H7 (cell line): ENCODE results near the gene ZNF620. TPM values are rescaled to one million over a fixed set of nuclear protein-coding genes. Genes with fewer than 3 reads are reported as not detected.

Experiments
- DNase-seq: peaks from one replicate; pipeline ENCODE4 v3.0.0; 2012
- H3K27me3 ChIP-seq: 2 replicates; pipeline ENCODE4 v1.6.0; 2011; ENCODE audit warnings: mild to moderate bottlenecking, low read length; ENCODE audit not compliant: control insufficient read depth, insufficient read depth
- H3K36me3 ChIP-seq: replicated peaks from 2 replicates; pipeline ENCODE4 v1.5.1; 2011; ENCODE audit warnings: low read length; ENCODE audit not compliant: control insufficient read depth, insufficient read depth
- H3K4me3 ChIP-seq: 2 replicates; pipeline ENCODE4 v1.5.1; 2011; ENCODE audit warnings: low read depth, mild to moderate bottlenecking, control low read depth, low read length, moderate library complexity; ENCODE audit not compliant: insufficient read depth
- total RNA-seq: library from RNA; depleted of rRNA; stranded (reverse); fragments of >200 nt; shearing (Covaris generic); gene quantifications from 2 replicates; pipeline ENCODE4 v1.2.3, GENCODE V29; 2014

The ZNF620 gene
- total RNA-seq, 1 experiment from 2014 or later = 5.6 TPM

DNA sequence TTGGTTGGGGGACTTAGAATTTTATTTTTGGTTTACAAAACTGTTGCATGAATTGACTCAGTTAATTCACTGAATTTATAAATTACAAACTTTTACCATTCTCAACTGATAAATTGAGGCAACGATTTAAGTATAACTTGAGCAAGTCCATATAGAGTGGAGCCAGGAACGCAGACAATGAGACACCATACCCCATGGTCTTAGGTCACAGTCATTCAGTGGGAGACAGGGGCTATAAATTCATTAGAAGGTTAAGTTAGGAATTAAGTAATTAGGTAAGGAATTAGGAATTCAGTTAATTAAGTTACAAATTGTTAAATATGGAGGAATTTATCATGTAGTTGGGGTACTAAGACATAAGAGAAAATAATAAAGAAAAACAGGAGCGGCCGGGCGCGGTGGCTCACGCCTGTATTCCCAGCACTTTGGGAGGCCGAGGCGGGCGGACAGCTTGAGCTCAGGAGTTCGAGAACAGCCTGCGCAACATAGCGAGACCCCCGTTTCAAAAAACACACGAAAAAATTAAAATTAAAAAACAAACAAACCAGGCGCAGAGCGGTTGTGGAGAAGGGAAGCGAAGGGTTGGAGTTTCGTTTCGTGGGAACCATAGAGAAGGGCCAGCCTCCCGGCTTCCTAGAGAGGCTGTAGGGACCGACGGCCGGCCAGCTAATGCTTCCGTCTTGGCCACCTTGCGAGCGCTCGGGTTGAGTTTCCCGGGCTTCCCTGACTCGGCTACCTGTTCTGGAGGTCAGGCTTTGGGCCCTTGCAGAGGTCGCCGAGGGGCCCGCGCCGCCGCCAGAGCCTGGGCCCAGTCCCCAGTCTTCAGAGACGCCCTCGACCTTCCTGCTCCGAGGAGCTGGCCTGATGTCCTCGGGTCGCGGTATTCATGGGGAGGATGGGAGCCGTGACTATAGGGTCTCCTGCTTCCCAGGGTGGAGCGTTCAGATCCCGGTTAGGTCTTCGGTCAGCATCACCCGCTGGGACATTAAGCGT lies 29.1 kb upstream of the ZNF620 start, which contains the start of gene ZNF619:
TSS of gene ZNF619 (plus strand) at position 645 of the 993 bp plus-strand sequence. CDS start 858 bp downstream, outside the sequence.
- peak; percentile 83 for DNase-seq
- H3K36me3 ChIP-seq = no peaks in the 10 kb centered on the region
- H3K4me3 ChIP-seq = peak within 1 kb of the TSS; percentile 58
- no peaks in the 10 kb centered on the region for H3K27me3 ChIP-seq

DNA sequence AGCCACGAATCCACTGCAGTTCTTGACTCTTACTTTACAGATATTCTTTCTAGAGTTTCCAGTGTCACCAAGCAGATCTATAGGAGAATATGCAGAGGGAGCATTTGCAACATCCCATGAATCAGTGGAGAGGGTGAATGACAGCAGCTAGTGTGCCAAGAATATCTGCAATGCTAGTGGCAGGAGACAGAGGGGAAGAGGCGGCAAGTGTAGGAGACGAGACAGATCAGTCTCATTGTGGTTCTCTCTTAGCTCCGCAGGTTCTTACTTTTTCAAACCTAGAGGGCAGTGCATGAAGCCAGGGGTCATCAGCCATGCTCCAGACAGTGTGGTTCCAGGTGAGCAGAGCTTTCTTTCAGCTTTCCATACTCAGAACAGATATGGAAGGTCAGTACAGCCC lies 28.2 kb upstream of the ZNF620 start:
- peak overlapping the region; percentile 58 for H3K4me3 ChIP-seq
- H3K36me3 ChIP-seq = no peaks in the 10 kb centered on the region
- H3K27me3 ChIP-seq = no peaks in the 10 kb centered on the region
- peak; percentile 42 for DNase-seq

DNA sequence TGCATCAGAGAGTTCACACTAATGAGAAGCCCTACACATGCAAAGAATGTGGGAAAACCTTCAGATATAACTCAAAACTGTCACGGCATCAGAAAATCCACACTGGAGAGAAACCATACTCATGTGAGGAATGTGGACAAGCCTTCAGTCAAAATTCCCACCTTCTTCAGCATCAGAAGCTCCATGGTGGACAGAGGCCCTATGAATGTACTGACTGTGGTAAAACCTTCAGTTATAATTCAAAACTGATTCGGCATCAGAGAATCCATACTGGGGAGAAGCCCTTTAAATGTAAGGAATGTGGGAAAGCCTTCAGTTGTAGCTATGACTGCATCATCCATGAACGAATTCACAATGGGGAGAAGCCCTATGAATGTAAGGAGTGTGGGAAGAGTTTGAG lies 18.7 kb upstream of the ZNF620 start:
- Histone ChIP-seq H3K27me3 (no peaks in the 10 kb centered on the region), H3K4me3 (no peak overlapping the region)
- no peak for DNase-seq

DNA sequence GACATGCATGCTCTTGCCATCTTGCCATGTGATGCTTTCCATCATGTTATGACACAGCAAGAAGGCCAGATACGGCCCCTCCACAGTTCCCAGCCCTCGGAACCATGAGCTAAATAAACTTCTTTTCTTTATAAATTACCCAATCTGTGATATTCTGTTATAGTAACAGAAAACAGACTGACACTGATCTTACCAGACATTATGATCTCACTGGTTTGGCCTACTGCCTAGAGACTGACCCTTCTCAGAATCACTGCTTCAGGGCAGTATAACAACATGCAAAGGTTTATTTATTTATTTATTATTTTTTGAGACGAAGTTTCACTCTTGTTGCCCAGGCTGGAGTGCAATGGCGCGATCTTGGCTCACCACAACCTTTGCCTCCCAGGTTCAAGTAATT lies 14.9 kb upstream of the ZNF620 start:
- no peaks in the 10 kb centered on the region for H3K36me3 ChIP-seq
- no peak for DNase-seq
- H3K27me3 ChIP-seq = no peaks in the 10 kb centered on the region
- no peak overlapping the region for H3K4me3 ChIP-seq

More for the DNA sequence above, 18.7 kb upstream of the ZNF620 start:
- no peaks in the 10 kb centered on the region for H3K36me3 ChIP-seq

DNA sequence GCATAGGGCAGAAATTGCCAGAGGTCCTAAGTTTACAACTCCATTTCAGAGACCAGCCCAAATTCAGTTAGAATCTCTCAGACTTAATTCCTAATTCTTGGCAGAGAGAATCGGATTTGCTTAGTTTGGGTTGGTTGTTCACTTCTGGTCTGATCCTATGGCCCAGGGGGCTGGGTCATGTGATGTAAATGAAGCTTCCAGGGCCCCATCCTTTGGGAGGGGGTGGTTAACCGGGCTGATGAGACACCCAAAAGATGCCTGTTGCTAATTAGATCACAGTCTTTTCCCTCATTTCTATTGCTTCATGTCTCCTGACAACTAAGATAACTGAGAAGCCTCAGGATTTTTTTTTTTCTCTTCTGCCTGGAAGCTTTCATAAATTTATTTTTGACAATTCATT lies 11.1 kb upstream of the ZNF620 start:
- Histone ChIP-seq H3K27me3 (no peaks in the 10 kb centered on the region), H3K4me3 (no peak overlapping the region), H3K36me3 (no peaks in the 10 kb centered on the region)
- DNase-seq = peak; percentile 52

DNA sequence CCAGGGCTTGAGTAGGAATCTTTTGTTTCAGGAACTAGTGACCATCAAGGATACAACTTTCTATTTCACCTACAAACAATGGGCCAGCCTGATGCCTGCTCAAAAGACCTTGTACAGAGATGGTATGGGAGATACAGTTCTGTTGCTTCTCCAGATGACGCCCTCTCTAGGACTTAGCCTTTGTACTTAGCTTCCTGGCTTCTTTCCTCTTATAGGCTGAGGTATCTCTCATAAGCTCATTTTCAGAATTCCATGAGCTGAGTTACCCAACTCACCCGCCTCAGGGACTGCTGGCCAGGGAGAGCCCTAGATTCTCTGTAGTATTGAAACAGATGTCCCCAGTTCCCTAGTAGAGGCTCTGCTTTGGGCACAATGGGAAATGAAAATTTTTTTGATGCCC lies 8.6 kb upstream of the ZNF620 start:
- Histone ChIP-seq H3K36me3 (no peaks in the 10 kb centered on the region), H3K4me3 (no peak overlapping the region), H3K27me3 (no peaks in the 10 kb centered on the region)
- no peak for DNase-seq

DNA sequence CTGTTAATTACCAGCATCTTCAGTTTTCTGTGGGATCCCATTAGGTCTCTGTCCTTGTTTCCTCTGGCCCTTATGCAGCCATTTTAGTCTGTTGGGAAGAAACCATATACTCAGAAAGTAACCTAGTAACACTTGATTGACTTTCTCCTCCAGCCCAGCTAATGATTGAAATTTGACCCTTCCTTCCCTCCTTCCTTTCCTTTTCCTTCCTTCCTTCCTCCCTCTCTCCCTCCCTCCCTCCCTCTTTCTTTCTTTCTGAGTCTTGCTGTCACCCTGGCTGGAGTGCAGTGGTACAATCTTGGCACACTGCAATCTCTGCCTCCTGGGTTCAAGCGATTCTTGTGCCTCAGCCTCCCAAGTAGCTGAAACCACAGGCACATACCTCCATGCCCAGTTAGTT lies 5.9 kb upstream of the ZNF620 start:
- no peak for DNase-seq
- no peaks in the 10 kb centered on the region for H3K36me3 ChIP-seq
- no peak overlapping the region for H3K4me3 ChIP-seq
- no peaks in the 10 kb centered on the region for H3K27me3 ChIP-seq

DNA sequence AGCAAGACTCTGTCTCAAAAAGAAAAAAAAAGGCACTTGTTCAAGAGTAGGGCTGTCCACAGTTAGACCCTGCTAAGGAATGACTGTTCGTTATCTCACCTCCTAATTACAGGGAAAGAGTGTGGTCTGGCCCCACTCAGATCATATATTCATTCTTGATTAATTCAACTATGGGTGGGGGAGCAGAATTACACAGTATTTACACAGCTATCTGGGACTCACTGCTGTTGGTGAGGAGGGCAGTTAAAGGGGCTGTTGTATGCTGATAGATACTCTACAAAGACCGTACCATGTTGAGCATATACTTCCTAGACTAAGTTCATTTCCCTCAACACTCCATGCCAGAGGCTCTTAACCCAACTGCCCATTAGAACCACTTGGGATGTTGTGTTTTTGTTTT lies 3.8 kb upstream of the ZNF620 start:
- no peaks in the 10 kb centered on the region for H3K27me3 ChIP-seq
- no peak for DNase-seq
- no peaks in the 10 kb centered on the region for H3K36me3 ChIP-seq
- no peak overlapping the region for H3K4me3 ChIP-seq

DNA sequence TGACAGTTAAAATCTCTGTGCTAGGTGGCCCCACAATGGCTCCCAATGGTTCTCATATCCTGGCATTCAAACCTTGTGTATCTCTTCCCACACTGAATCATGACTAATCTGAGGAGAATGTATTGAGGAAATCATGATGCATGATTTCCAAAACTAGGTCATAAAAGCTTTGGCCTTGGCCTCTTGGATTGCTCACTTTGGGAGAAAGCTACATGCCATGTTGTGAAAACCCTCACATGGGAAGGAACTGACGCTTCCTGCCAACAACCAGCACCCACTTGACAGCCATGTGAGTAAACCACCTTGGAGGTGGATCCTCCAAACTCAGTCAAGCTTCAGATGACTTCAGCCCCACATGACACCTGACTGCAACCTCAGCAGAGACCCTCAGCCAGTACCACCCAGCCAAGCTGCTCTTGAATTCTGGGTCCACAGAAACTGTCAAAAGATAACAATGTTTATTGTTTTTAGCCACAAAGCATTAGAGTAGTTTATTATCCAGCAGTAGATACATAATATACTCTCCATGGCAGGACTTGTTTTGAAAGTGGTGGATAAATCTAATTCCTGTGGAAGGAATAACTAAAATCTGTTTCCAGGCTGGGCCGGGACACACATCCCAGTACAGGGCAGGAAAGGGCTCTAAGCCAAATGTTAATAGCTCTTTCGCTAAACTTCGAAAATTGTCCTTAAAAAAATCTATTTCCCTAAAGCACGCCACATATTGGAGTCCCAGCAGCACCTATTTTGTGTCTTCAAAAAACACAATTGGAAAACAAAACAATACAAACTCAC lies 1.0 kb upstream of the ZNF620 start:
- Histone ChIP-seq H3K4me3 (no peak overlapping the region), H3K27me3 (no peaks in the 10 kb centered on the region), H3K36me3 (no peaks in the 10 kb centered on the region; the same call in 1 of the 2 replicates)
- DNase-seq = no peak

DNA sequence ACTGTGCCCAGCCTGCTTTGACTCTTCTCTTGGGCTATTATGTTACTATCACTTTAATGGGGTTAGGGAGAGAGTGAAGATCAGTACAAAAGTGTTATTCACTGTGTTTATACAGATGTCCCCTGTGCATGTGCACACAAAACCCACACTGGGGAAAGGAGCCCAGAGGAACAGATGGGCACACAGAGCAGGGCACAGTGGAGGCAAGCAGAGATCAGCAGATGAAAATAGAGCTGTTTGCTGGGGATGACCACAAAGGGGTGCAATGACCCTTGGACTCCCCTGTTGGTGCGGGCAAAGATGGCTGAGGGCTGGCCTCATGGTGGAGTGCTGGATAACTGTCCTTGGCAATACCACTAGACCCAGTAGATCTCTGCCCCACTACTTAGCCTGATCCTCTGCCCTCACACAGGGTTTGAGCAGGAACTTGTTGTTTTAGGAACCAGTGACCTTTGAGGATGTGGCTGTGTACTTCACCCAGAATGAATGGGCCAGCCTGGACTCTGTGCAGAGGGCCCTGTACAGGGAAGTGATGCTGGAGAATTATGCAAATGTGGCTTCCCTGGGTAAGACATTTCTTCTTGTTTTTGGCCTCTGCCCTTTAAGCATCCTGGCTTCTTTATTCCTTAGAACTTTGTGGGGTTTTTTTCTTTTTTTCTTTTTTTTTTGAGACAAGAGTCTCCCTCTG lies 5.3 kb downstream of the ZNF620 start:
- H3K4me3 ChIP-seq = no peak overlapping the region
- peaks cover 11% of the 10 kb centered on the region for H3K36me3 ChIP-seq
- DNase-seq = no peak
- no peaks in the 10 kb centered on the region for H3K27me3 ChIP-seq

DNA sequence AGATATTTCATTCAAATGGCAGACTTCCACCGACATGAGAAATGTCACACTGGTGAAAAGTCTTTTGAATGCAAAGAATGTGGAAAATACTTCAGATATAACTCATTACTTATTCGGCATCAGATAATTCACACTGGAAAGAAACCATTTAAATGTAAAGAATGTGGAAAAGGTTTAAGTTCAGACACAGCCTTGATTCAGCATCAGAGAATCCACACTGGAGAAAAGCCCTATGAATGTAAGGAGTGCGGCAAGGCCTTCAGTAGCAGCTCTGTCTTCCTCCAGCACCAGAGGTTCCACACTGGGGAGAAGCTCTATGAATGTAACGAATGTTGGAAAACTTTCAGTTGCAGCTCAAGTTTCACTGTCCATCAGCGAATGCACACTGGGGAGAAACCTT lies 10.4 kb downstream of the ZNF620 start:
- Histone ChIP-seq H3K27me3 (no peaks in the 10 kb centered on the region), H3K36me3 (peaks cover 11% of the 10 kb centered on the region), H3K4me3 (no peak overlapping the region)
- no peak for DNase-seq

DNA sequence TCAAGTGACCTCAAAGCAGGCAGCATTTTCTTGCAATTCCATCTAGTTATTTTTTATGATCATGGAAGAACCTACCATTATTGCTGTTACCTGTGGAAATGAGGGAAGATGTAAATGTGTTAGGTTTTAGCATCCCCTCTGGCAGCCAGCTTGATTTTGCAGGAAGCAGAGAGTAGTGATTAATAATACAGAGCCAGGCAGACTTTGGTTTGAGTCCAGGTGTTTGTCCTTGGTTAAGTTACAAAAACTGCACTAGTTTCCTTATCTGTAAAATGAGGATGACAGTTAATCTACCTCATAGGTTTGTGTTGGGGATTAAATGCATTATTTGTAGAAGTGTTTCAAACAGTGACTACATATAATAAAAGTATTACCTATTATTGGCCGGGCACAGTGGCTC lies 12.2 kb downstream of the ZNF620 start:
- H3K27me3 ChIP-seq = no peaks in the 10 kb centered on the region
- no peak overlapping the region for H3K4me3 ChIP-seq
- H3K36me3 ChIP-seq = peaks cover 4% of the 10 kb centered on the region
- DNase-seq = no peak

DNA sequence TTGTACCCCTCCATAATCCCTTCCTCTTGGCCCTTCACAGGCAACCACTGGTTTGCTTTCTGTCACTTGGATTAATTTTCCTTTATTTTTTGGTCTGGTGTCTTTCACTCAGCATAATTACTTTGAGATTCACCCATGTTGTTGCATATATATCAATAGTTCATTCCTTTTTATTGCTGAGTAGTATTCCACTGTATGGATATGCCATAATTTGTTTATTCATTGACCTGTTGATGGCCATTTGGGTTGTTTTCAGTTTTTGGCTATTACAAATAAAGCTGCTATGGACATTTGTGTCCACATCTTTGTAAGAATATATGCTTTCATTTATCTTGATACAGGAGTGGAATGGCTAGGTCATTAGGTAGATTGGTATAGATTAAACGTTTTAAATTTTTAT lies 13.0 kb downstream of the ZNF620 start:
- DNase-seq = no peak
- peaks cover 4% of the 10 kb centered on the region for H3K36me3 ChIP-seq

DNA sequence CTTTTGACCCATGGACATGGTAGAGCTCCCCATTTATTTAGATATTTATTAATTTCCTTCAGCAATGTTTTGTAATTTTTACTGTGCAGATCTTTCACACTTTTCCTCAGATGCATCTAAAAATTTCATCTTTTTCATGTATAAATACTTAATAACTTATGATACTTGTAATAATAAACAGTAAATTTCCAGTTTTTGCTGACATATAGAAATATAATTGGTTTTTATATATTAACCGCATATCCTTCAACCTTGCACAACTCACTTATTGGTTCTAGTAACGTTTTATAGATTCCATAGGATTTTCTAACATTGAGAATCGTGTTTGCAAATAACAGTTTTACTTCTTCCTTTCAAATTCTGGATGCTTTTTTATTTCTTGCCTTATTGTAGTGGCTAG lies 15.4 kb downstream of the ZNF620 start:
- DNase-seq = no peak
- Histone ChIP-seq H3K36me3 (peaks cover 4% of the 10 kb centered on the region), H3K4me3 (no peak overlapping the region), H3K27me3 (no peaks in the 10 kb centered on the region)

More for the DNA sequence above, 13.0 kb downstream of the ZNF620 start:
- Histone ChIP-seq H3K4me3 (no peak overlapping the region), H3K27me3 (no peaks in the 10 kb centered on the region)
